Measurements from ENCODE around the gene SLFN11.
A peak's percentile ranks its signal among the peaks of the same experiment; 100 is the strongest.
"Not testable (repeated sequence)": the region's sequence is repeated elsewhere in the genome, so short reads cannot be mapped to it uniquely, and the experiment has no call there.

SLFN11 gene

GRCh38 chr17:35359398-35359797 lies 14.0 kb downstream of the SLFN11 start:
- DNase-seq (ENCODE audit: low spot score), result no peak

- no peak for DNase-seq (ENCODE audit: low spot score)
Measured at GRCh38 chr17:35352284-35352683, 21.1 kb downstream of the SLFN11 start.

GRCh38 chr17:35350493-35350892 lies 22.9 kb downstream of the SLFN11 start:
- no peak for DNase-seq (ENCODE audit: low spot score)

GRCh38 chr17:35345926-35346771 lies 27.3 kb downstream of the SLFN11 start:
- DNase-seq (ENCODE audit: low spot score), result peak; percentile 16

- no peak for DNase-seq (ENCODE audit: low spot score)
Measured at GRCh38 chr17:35345445-35345925, 27.9 kb downstream of the SLFN11 start.

GRCh38 chr17:35344262-35344661 lies 29.2 kb downstream of the SLFN11 start:
- no peak for DNase-seq (ENCODE audit: low spot score)

- no peak for DNase-seq (ENCODE audit: low spot score)
Measured at GRCh38 chr17:35342276-35342675, 31.1 kb downstream of the SLFN11 start.

- DNase-seq (ENCODE audit: low spot score), result no peak
Measured at GRCh38 chr17:35341411-35341992, 31.9 kb downstream of the SLFN11 start.

GRCh38 chr17:35338230-35338629 lies 35.2 kb downstream of the SLFN11 start:
- DNase-seq (ENCODE audit: low spot score), result no peak

GRCh38 chr17:35337364-35337763 lies 36.1 kb downstream of the SLFN11 start:
- DNase-seq (ENCODE audit: low spot score), result no peak

- not testable (repeated sequence) for DNase-seq (ENCODE audit: low spot score)
Measured at GRCh38 chr17:35333578-35333977, 39.8 kb downstream of the SLFN11 start.

- DNase-seq (ENCODE audit: low spot score), result no peak
Measured at GRCh38 chr17:35322749-35323148, 50.7 kb downstream of the SLFN11 start.

- no peak for DNase-seq (ENCODE audit: low spot score)
Measured at GRCh38 chr17:35315971-35316370, 57.5 kb downstream of the SLFN11 start.

- no peak for DNase-seq (ENCODE audit: low spot score)
Measured at GRCh38 chr17:35315283-35315682, 58.1 kb downstream of the SLFN11 start.

- DNase-seq (ENCODE audit: low spot score), result no peak
Measured at GRCh38 chr17:35314415-35315216, 58.8 kb downstream of the SLFN11 start.

- DNase-seq (ENCODE audit: low spot score), result no peak
Measured at GRCh38 chr17:35313875-35314409, 59.5 kb downstream of the SLFN11 start.

GRCh38 chr17:35312790-35313711 lies 60.4 kb downstream of the SLFN11 start:
- DNase-seq (ENCODE audit: low spot score), result peak; percentile 42

GRCh38 chr17:35312346-35312745 lies 61.1 kb downstream of the SLFN11 start:
- DNase-seq (ENCODE audit: low spot score), result no peak

GRCh38 chr17:35309345-35309744 lies 64.1 kb downstream of the SLFN11 start:
- not testable (repeated sequence) for DNase-seq (ENCODE audit: low spot score)

Data from HuH-7 (cell line).